Measurements from ENCODE around the gene UCK2.

DNA sequence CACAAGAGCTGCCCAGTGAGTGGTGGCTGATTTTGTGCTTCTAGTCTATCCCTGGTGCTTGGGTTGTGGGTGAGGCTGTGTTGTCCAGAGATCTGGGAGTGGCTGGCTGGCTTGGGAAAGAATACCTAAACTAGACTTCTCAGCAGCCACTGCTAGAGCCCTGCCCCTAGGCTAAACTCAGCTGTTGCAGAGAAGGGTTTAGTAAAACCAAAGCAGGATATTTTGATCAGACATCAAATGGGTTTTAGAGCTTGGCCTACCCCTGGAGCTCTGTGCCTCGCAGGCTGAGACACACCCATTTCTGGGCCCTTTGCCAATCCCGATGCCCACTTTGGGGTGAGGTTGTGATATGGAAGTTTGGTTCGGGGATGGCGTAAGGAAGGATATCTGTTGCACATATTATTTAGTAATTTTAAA lies 88.5 kb downstream of the UCK2 start:
- TF ChIP-seq, protein P1, sequence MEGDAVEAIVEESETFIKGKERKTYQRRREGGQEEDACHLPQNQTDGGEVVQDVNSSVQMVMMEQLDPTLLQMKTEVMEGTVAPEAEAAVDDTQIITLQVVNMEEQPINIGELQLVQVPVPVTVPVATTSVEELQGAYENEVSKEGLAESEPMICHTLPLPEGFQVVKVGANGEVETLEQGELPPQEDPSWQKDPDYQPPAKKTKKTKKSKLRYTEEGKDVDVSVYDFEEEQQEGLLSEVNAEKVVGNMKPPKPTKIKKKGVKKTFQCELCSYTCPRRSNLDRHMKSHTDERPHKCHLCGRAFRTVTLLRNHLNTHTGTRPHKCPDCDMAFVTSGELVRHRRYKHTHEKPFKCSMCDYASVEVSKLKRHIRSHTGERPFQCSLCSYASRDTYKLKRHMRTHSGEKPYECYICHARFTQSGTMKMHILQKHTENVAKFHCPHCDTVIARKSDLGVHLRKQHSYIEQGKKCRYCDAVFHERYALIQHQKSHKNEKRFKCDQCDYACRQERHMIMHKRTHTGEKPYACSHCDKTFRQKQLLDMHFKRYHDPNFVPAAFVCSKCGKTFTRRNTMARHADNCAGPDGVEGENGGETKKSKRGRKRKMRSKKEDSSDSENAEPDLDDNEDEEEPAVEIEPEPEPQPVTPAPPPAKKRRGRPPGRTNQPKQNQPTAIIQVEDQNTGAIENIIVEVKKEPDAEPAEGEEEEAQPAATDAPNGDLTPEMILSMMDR (IDR thresholded peaks at IDR 0.05; ENCODE audit: low read depth, low read length) = no peak
- no peak for TF ChIP-seq EZH2phosphoT487 (IDR thresholded peaks at IDR 0.05; ENCODE audit: low read depth)
